Heart right ventricle (tissue), 16 donors: Measurements from ENCODE around the gene IER3. TPM values are rescaled to one million over a fixed set of nuclear protein-coding genes. Genes with fewer than 3 reads are reported as not detected.
A peak's percentile ranks its signal among the peaks of the same experiment; 100 is the strongest.

ENCODE experiments used
- ATAC-seq, 8 donors: fragments of 200-7000 bp; cut with Tn5 transposase; one replicate each; pipeline ENCODE4 v1.9.1; 2020; ENCODE audit warnings: mild to moderate bottlenecking in 8 of 8, moderate library complexity in 8 of 8, moderate number of reproducible peaks in 1 of 8
- DNase-seq, 2 donors: peaks; one replicate each; pipeline ENCODE4 v3.0.0-alpha.2; 2020
- H3K27ac ChIP-seq, 10 donors: fragments of 200-600 bp; sonication (generic) in 2 of 10; one replicate each; pipeline versions ENCODE4 v1.5.0 to v1.8.0; 2020 to 2022; ENCODE audit warnings: mild to moderate bottlenecking in 3 of 10
- H3K27me3 ChIP-seq, 7 donors: fragments of 200-600 bp; one replicate each; pipeline ENCODE4 v1.8.0; 2021 to 2022; ENCODE audit warnings: mild to moderate bottlenecking in 2 of 7
- H3K36me3 ChIP-seq, 9 donors: fragments of 200-600 bp; sonication (generic) in 1 of 9; one replicate each; pipeline versions ENCODE4 v1.5.0 to v1.8.0; 2020 to 2022; ENCODE audit warnings: mild to moderate bottlenecking in 2 of 9
- H3K4me1 ChIP-seq, 9 donors: fragments of 200-600 bp; sonication (generic) in 1 of 9; one replicate each; pipeline versions ENCODE4 v1.5.0 to v1.8.0; 2020 to 2022; ENCODE audit warnings: mild to moderate bottlenecking in 4 of 9
- H3K4me3 ChIP-seq, 10 donors: fragments of 200-600 bp; sonication (generic) in 2 of 10; one replicate each; pipeline versions ENCODE4 v1.5.0 to v1.8.0; 2020 to 2022; ENCODE audit warnings: mild to moderate bottlenecking in 7 of 10, moderate library complexity in 2 of 10
- H3K9me3 ChIP-seq, 11 donors: fragments of 200-600 bp in 10 of 11; sonication (generic) in 2 of 11; one replicate each; pipeline versions ENCODE4 v1.5.0 to v1.8.0; 2013 to 2022; ENCODE audit warnings: mild to moderate bottlenecking in 2 of 11, control low read depth in 1 of 11, moderate library complexity in 1 of 11
- WGBS, 2 donors: extraction: QIAGEN DNeasy Blood & Tissue Kit; methylation state at CpG; one replicate each; pipeline ENCODE4 v1.1.7; 2013; ENCODE audit warnings: inconsistent platforms in 1 of 2; 5-methylcytosine and 5-hydroxymethylcytosine counted together
- intact Hi-C, 10 donors: fragments of 100-400 bp; cut with DNase I; formaldehyde crosslinking; loops; one replicate each; pipeline versions ENCODE4 v1.11.1 to v1.14.2; 2022
- long read RNA-seq, 3 donors: library from polyadenylated mRNA; unstranded; transcript quantifications; one replicate each; pipeline ENCODE4 v2.0.0, GENCODE V29; 2020 to 2021
- polyA plus RNA-seq, 2 donors: library from polyadenylated mRNA; stranded (reverse); fragments of 200-250 nt; gene quantifications; one replicate each; pipeline ENCODE4 v1.2.3, GENCODE V29; 2013
- total RNA-seq, 10 donors: library from RNA; stranded (reverse); fragmentation: NEBNext Ultra II Directional in 3 of 10; extraction: Animal tissue kit (Norgen Biotek cat#: 25700) in 3 of 10; gene quantifications; one replicate each; pipeline versions ENCODE4 v1.2.1 to v1.2.4, GENCODE V29; 2021 to 2023
- TF ChIP-seq, protein P1 (sequence below), 9 donors: fragments of 200-600 bp; sonication (generic) in 2 of 9; IDR thresholded peaks; one replicate each; pipeline versions ENCODE4 v1.5.0 to v1.8.0; 2021 to 2022; ENCODE audit warnings: antibody characterized with exemption in 9 of 9, mild to moderate bottlenecking in 5 of 9, moderate library complexity in 1 of 9
- donor health status: Arrhythmogenic right ventricular cardiomyopathy.
- donor health status: ischemic (EF 13 %, LVEDD 7.1; RV severe dilation, severe dysfunction).
- donor health status: healthy with polysubstance abuse.
- donor health status: DM: no; HTN: yes; CAD: no.
- donor health status: DM: no; HTN: no; CAD: no.
- donor health status: ischemic (EF 25% LVEDD 6.9; RV normal size, moderate dysfunction).
- donor health status: ischemic (EF 25% LVEDD 5.7; RV mildly dilated, moderate dysfunction).
- donor health status: healthy.
- donor health status: DM: yes; HTN: yes; CAD: no.
- donor health status: Ischemic cardiomyopathy.
- donor health status: ischemic (EF 35%, LVEDD 5.7; RV mildly dilated, moderate dysfunction).
- donor health status: nonischemic (EF 11% LVEDD 7.7; RV severe dilation, severe dysfunction).
- donor health status: DM: yes; HTN: yes; CAD: no.
- donor health status: PGD.
- donor health status: ischemic (EF 29% LVEDD 5.4; RV normal size, mild dysfunction).
- donor health status: nonischemic (EF 23%, LVEDD 6.1; RV moderate dilation, normal function).

IER3 gene, protein sequence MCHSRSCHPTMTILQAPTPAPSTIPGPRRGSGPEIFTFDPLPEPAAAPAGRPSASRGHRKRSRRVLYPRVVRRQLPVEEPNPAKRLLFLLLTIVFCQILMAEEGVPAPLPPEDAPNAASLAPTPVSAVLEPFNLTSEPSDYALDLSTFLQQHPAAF
- total RNA-seq (100 to 1,000 TPM in 6 of 10 donors, 10 to 100 TPM in 4; 15.6 to 309 (median 115) TPM), polyA plus RNA-seq (10 to 100 TPM; 25.3 to 93.9 TPM)
- long read RNA-seq, donor 1, partial matches to known transcripts, result 0 of 3 reads
- long read RNA-seq, donor 1, other reads (novel, unspliced or antisense), result 0 of 3 reads
- long read RNA-seq, donor 2, transcript IER3-202 (1 exons, 1,350 nt), result major isoform, 5 of 6 reads
- long read RNA-seq, donor 2, partial matches to known transcripts, result 0 of 6 reads
- long read RNA-seq, donor 2, other reads (novel, unspliced or antisense), result 0 of 6 reads
- long read RNA-seq, donor 3, transcript IER3-201 (2 exons, 1,244 nt), result major isoform, 6 of 7 reads
- long read RNA-seq, donor 3, partial matches to known transcripts, result 0 of 7 reads
- long read RNA-seq, donor 3, other reads (novel, unspliced or antisense), result 1 of 7 reads

GRCh38 chr6:30744054-30744805, at the start of gene IER3:
TSS of gene IER3 (minus strand) at chr6:30744547. CDS start at chr6:30744518, 29 bp downstream.
- peak within 1 kb of the TSS; percentile 91 to 100 (median 96) for H3K27ac ChIP-seq
- intact Hi-C loops, result loop anchor here in 9 of 10 donors (2.0 to 10.0 kb wide), 9 partner anchors 38 to 341 kb away; partner anchors contain the start of genes DDR1 (in 1 of the 9), MRPS18B (in 1 of the 9) and PPP1R10 (in 1 of the 9)
- no peaks in the 10 kb centered on the region for H3K27me3 ChIP-seq
- ATAC-seq, result peak; percentile 49 to 75 (median 60)
- peaks cover 0 to 31% (median 18%) of the 10 kb centered on the region in 9 donors for H3K36me3 ChIP-seq
- peaks cover 11 to 63% (median 52%) of the 10 kb centered on the region in 9 donors for H3K4me1 ChIP-seq
- TF ChIP-seq, protein P1, sequence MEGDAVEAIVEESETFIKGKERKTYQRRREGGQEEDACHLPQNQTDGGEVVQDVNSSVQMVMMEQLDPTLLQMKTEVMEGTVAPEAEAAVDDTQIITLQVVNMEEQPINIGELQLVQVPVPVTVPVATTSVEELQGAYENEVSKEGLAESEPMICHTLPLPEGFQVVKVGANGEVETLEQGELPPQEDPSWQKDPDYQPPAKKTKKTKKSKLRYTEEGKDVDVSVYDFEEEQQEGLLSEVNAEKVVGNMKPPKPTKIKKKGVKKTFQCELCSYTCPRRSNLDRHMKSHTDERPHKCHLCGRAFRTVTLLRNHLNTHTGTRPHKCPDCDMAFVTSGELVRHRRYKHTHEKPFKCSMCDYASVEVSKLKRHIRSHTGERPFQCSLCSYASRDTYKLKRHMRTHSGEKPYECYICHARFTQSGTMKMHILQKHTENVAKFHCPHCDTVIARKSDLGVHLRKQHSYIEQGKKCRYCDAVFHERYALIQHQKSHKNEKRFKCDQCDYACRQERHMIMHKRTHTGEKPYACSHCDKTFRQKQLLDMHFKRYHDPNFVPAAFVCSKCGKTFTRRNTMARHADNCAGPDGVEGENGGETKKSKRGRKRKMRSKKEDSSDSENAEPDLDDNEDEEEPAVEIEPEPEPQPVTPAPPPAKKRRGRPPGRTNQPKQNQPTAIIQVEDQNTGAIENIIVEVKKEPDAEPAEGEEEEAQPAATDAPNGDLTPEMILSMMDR (IDR thresholded peaks at IDR 0.05), result peak; percentile 40 to 79 (median 66)
- WGBS, 2 donors, result 2% methylated on average over 54 of the region's 54 CpGs
- peak within 1 kb of the TSS; percentile 63 to 95 (median 82) for H3K4me3 ChIP-seq
- DNase-seq, result peak; percentile 79 to 92
- no peaks in the 10 kb centered on the region for H3K9me3 ChIP-seq

DNA sequence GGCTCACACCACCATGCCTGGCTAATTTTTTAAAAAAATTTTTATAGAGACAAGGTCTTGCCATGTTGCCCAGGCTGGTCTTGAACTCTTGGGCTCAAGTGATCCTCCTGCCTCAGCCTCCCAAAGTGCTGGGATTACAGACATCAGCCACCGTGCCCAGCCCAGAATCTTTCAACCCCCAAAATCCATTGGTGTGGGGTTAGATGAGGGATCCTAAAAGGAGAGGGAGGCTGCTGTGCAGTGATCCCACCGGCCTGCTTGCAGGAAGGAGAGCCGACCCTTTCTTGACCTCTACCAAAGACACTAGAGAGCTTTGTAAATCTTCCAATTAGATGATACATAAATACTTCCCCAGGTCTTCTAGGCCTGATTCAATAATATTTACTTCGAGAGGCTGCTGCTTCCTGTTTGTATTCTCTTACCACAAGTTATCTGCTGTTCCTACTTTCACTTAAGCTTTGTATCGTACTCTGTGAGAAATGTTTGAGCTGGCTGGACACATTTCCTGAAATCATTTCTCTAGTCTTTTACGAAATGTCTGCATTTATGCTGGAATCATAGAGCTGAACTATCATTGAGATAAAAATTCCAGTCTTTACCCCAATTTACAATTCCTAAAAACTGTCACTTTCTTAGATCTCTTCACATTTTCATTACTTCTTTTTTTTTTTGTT, 49.3 kb upstream of the IER3 start:
- intact Hi-C loops, result no loop called here
- H3K27me3 ChIP-seq, result no peaks in the 10 kb centered on the region
- TF ChIP-seq, protein P1 (IDR thresholded peaks at IDR 0.05), result no peak
- H3K27ac ChIP-seq, result peak overlapping the region; percentile 61 to 92 (median 78)
- no peaks in the 10 kb centered on the region for H3K36me3 ChIP-seq
- ATAC-seq (peak in 6 of 8 donors; percentile 52 to 79 (median 61)), DNase-seq (no peak)
- H3K4me3 ChIP-seq, result no peak overlapping the region
- WGBS, 2 donors, result 39 to 44% methylated on average over 6 of the region's 6 CpGs
- H3K4me1 ChIP-seq, result peaks cover 0 to 46% (median 4%) of the 10 kb centered on the region in 9 donors
- no peaks in the 10 kb centered on the region for H3K9me3 ChIP-seq

- intact Hi-C loops, result no loop called here
- ATAC-seq (no peak), DNase-seq (no peak)
- Histone ChIP-seq H3K27me3 (no peaks in the 10 kb centered on the region), H3K9me3 (no peaks in the 10 kb centered on the region), H3K4me1 (peaks cover 0 to 55% (median 4%) of the 10 kb centered on the region in 9 donors), H3K27ac (peak overlapping the region in 5 of 10 donors; percentile 80 to 92 (median 87)), H3K36me3 (no peaks in the 10 kb centered on the region), H3K4me3 (no peak overlapping the region)
- TF ChIP-seq, protein P1 (IDR thresholded peaks at IDR 0.05), result no peak
- WGBS, 2 donors, result 90 to 93% methylated on average over 2 of the region's 2 CpGs
Measured at GRCh38 chr6:30792786-30793185, 48.4 kb upstream of the IER3 start.
